Sigmoid colon (tissue), 3 donors: Measurements from ENCODE around the gene PEX26.

Experiments
- CTCF ChIP-seq, 4 experiments: fragments of 450-650 bp in 3 of 4; fragments of 200-600 bp in 1 of 4; IDR thresholded peaks; one replicate each; pipeline ENCODE4 v1.5.1; 2016 to 2019; ENCODE audit warnings: antibody characterized with exemption in 4 of 4, mild to moderate bottlenecking in 3 of 4, moderate library complexity in 2 of 4
- POLR2A ChIP-seq, 2 donors: fragments of 450-650 bp; IDR thresholded peaks; one replicate each; pipeline ENCODE4 v1.6.1; 2016; ENCODE audit warnings: antibody characterized with exemption in 2 of 2, mild to moderate bottlenecking in 2 of 2, moderate library complexity in 2 of 2

- TF ChIP-seq POLR2A (IDR thresholded peaks at IDR 0.05) (no peak), CTCF (IDR thresholded peaks at IDR 0.05) (no peak)
Measured at GRCh38 chr22:18154821-18155390, 77.1 kb downstream of the PEX26 start.
